ENCODE measurements around the gene PRXL2A.
"Not testable (repeated sequence)": the region's sequence is repeated elsewhere in the genome, so short reads cannot be mapped to it uniquely, and the experiment has no call there.

Gene PRXL2A, protein sequence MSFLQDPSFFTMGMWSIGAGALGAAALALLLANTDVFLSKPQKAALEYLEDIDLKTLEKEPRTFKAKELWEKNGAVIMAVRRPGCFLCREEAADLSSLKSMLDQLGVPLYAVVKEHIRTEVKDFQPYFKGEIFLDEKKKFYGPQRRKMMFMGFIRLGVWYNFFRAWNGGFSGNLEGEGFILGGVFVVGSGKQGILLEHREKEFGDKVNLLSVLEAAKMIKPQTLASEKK

DNA sequence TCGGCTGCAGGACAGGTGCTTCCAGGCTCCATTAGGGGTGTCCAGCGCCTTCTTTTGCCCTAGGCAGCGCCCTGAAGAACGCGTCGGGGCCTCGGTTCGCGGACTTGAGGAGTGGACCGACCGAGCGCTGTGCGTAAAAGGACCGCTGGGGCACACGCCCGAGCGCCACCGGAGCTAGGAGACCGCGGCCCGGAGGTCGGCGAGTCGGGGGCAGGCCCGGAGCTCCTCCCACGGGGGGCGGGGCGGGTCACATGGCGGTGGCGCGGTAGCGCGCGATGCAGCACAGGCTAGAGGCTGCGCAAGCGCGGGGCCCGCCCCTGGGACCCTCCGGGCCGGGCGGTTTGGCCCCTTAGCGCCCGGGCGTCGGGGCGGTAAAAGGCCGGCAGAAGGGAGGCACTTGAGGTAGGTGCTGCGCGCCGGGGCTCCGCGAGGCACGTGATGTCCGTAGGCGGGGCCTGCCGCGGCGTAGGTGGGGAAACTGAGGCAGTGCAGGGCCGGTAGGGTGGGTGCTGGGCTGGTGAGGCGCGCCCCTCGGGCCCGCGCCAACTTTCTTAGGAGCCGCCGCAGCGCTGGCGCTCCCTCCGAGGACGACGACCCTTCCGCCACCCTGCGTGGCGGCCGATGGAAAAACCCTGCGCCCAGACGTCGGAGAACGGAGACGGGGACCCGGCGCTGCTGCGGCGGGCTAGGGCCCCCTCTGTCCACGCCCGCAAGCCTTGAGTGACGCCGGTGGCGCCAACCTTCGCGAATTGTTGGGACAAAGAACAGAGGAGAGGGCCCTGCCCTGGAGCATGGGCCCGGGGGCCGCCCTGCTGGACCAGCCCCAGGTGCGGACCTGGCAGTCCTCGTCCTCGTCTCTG is at the start of gene PRXL2A:
PRXL2A (plus strand) TSS at position 310 of the 860 bp plus-strand sequence. CDS start 11,917 bp downstream, outside the sequence.
- peak; percentile 81 for DNase-seq
- in situ Hi-C loops (cut with HindIII; ENCODE audit: low pct_ligation_motif_present, low pct_unique_long_range_greater_than_20kb, low sequenced_read_pairs), result no loop called here

DNA sequence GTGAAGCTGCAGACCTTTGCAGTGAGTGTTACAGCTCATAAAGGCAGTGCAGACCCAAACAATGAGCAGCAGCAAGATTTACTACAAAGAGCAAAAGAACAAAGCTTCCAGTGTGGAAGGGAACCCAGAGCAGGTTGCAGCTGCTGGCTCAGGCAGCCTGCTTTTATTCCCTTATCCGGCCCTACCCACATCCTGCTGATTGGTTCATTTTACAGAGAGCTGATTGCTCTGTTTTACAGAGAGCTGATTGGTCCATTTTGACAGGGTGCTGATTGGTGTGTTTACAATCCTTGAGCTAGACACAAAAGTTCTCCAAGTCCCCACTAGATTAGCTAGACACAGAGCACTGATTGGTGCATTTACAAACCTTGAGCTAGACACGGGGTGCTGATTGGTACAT is 49.4 kb upstream of the PRXL2A start:
- DNase-seq; in situ Hi-C loops (cut with HindIII; ENCODE audit: low pct_ligation_motif_present, low pct_unique_long_range_greater_than_20kb, low sequenced_read_pairs): not testable (repeated sequence)

DNA sequence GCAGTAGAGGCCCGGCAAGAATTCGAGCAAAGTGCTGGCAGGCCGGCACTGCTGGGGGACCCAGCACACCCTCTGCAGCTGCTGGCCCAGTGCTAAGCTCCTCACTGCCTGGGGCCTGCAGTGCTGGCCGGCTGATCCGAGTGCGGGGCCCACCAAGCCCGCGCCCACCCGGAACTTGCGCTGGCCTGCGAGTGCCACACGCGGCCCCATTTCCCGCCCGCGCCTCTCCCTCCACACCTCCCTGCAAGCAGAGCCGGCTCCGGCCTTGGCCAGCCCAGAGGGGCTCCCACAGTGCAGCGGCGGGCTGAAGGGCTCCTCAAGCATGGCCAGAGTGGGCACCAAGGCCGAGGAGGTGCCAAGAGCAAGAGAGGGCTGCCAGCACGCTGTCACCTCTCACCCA is 48.7 kb upstream of the PRXL2A start:
- in situ Hi-C loops (cut with HindIII; ENCODE audit: low pct_ligation_motif_present, low pct_unique_long_range_greater_than_20kb, low sequenced_read_pairs), result no loop called here
- DNase-seq, result no peak

DNA sequence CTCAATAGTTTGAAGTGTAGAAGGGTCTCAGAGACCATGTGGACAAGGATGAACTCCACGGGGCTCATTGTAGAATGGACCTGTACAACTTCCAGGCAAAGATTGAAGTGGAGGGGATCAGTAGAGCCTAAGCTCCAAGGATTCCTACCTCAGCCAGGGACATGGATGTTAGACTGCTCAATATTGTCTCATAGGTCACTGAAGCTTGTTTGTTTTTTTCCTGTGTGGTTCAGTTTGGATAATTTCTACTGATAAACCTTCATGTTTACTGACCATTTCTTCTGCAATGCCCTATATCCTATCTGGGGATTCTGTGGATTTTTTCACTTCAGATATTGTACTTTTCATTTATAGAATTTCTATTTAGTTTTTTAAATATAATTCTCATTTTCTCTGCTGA is 42.8 kb upstream of the PRXL2A start:
- DNase-seq, result no peak
- in situ Hi-C loops (cut with HindIII; ENCODE audit: low pct_ligation_motif_present, low pct_unique_long_range_greater_than_20kb, low sequenced_read_pairs), result no loop called here

- DNase-seq, result no peak
- in situ Hi-C loops (cut with HindIII; ENCODE audit: low pct_ligation_motif_present, low pct_unique_long_range_greater_than_20kb, low sequenced_read_pairs), result no loop called here
Observed at GRCh38 chr10:80371467-80371866, 36.9 kb upstream of the PRXL2A start.

GRCh38 chr10:80372675-80373074 is 35.7 kb upstream of the PRXL2A start:
- no peak for DNase-seq
- in situ Hi-C loops (cut with HindIII; ENCODE audit: low pct_ligation_motif_present, low pct_unique_long_range_greater_than_20kb, low sequenced_read_pairs), result no loop called here

GRCh38 chr10:80373502-80373901 is 34.8 kb upstream of the PRXL2A start:
- in situ Hi-C loops (cut with HindIII; ENCODE audit: low pct_ligation_motif_present, low pct_unique_long_range_greater_than_20kb, low sequenced_read_pairs), result no loop called here
- no peak for DNase-seq

DNA sequence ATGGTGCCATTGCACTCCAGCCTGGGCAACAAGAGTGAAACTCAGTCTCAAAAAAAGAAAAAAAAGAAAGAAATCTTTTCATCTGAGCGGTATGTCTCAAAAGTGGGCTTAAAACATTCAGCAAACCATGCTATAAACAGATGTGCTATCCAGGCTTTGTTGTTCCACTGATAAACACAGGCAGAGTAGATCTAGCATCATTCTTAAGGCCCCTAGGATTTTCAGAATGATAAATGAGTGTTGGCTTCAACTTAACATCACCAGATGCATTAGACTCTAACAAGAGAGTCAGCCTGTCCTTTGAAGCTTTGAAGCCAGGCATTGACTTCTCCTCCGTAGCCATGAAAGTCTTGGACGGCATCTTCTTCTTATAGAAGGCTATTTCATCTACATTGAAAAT is 28.6 kb upstream of the PRXL2A start:
- in situ Hi-C loops (cut with HindIII; ENCODE audit: low pct_ligation_motif_present, low pct_unique_long_range_greater_than_20kb, low sequenced_read_pairs), result no loop called here
- no peak for DNase-seq

GRCh38 chr10:80380185-80380584 is 28.2 kb upstream of the PRXL2A start:
- DNase-seq, result no peak
- in situ Hi-C loops (cut with HindIII; ENCODE audit: low pct_ligation_motif_present, low pct_unique_long_range_greater_than_20kb, low sequenced_read_pairs), result no loop called here

DNA sequence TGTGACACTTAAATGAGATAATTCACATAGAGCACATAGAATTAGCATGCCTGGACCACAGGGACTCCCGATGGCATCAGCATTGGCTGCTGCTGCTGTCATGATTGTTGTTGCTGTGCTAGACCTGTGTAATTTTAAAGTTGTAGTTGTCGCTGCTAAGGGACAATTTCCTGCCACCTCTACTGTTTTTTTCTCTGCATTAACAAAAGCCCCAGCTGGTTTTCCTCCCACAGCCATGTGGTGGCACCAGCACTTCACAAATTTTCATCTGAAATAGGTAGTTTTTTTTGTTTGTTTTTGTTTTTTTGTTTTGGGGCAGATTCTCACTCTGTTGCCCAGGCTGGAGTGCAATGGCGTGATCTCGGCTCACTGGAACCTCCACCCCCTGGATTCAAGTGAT is 25.4 kb upstream of the PRXL2A start:
- in situ Hi-C loops (cut with HindIII; ENCODE audit: low pct_ligation_motif_present, low pct_unique_long_range_greater_than_20kb, low sequenced_read_pairs), result no loop called here
- DNase-seq, result peak; percentile 55

DNA sequence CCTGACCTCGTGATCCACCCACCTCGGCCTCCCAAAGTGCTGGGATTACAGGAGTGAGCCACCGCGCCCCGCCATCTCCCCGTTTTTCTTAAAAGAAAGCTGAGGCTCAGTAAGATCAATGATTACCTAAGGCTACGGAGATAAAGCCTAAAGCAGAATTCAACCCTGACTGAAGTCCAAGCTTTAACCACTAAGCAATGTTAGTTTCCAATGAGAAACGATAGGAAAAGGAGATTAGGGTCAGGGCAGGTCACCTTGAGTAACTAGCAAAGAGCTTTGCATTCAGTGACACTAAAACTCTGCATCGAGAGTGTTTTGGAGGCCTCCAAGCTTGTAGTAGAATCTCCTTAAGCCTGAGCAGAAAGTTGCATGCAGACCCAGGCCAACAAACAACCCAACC is 17.6 kb upstream of the PRXL2A start:
- in situ Hi-C loops (cut with HindIII; ENCODE audit: low pct_ligation_motif_present, low pct_unique_long_range_greater_than_20kb, low sequenced_read_pairs), result no loop called here
- DNase-seq, result no peak

GRCh38 chr10:80392250-80392649 is 16.1 kb upstream of the PRXL2A start:
- in situ Hi-C loops (cut with HindIII; ENCODE audit: low pct_ligation_motif_present, low pct_unique_long_range_greater_than_20kb, low sequenced_read_pairs), result no loop called here
- no peak for DNase-seq

- in situ Hi-C loops (cut with HindIII; ENCODE audit: low pct_ligation_motif_present, low pct_unique_long_range_greater_than_20kb, low sequenced_read_pairs), result no loop called here
- no peak for DNase-seq
Observed at GRCh38 chr10:80394358-80394916, 13.9 kb upstream of the PRXL2A start.

DNA sequence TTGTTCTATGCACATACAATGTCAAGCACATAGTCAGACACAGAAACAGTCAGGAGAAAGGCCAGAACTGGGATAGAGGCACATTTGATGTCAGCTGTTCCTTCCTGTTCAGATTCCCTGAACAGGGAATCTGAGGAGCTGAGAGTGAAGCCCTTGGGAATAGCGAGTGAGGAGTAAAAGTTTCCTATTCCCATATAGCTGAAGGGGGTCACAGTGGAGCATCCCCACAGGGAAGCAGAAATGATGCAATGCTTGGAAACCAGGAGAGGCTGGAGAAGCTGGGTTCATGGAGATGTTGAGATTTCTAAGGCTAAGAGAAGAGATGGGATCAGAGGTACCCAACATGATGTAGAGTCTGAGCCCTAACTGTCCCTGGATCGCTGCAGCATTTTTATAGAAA is 11.3 kb upstream of the PRXL2A start:
- DNase-seq, result no peak
- in situ Hi-C loops (cut with HindIII; ENCODE audit: low pct_ligation_motif_present, low pct_unique_long_range_greater_than_20kb, low sequenced_read_pairs), result no loop called here

- in situ Hi-C loops (cut with HindIII; ENCODE audit: low pct_ligation_motif_present, low pct_unique_long_range_greater_than_20kb, low sequenced_read_pairs), result no loop called here
- no peak for DNase-seq
Observed at GRCh38 chr10:80400136-80400804, 8.1 kb upstream of the PRXL2A start.

DNA sequence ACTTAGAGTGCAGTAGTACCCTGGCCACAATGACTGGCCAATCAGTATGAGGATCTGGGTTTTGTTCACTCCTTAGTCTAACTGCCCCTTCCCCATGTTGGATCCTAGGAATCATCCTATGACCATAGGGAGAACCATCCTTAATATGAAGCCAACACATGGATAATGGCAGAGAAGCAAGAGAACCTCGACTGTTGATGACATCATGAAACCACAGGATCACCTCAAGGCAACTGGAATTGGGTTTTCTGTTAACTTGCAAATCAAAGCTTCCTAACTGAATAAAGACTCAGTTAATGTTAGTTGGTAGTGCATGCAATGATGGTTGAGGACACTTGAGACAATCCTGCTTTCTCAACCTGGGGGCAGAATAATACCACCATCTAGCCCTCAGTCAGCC is 3.3 kb upstream of the PRXL2A start:
- no peak for DNase-seq
- in situ Hi-C loops (cut with HindIII; ENCODE audit: low pct_ligation_motif_present, low pct_unique_long_range_greater_than_20kb, low sequenced_read_pairs), result no loop called here

- in situ Hi-C loops (cut with HindIII; ENCODE audit: low pct_ligation_motif_present, low pct_unique_long_range_greater_than_20kb, low sequenced_read_pairs), result no loop called here
- DNase-seq, result no peak
Observed at GRCh38 chr10:80405626-80406025, 2.7 kb upstream of the PRXL2A start.

DNA sequence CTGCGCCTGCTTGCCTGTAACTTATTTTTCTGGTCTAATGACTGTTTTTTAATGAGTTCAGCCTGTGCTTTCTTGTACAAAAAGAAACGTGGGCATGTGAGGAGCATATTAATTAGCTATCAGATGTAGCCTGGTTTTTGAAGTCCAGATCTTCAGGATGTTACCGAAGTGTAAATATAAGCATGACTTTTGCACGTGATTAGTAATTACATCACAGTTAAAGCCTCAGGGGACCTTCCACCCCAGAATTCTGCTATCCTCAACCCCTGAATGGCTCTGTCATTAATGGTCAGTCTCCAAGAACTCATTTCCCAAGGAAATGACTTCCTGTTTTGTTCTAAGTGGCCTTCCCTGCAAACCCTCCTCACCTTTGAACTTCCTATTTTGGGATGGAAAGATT is 2.1 kb upstream of the PRXL2A start:
- in situ Hi-C loops (cut with HindIII; ENCODE audit: low pct_ligation_motif_present, low pct_unique_long_range_greater_than_20kb, low sequenced_read_pairs), result no loop called here
- DNase-seq, result no peak

DNA sequence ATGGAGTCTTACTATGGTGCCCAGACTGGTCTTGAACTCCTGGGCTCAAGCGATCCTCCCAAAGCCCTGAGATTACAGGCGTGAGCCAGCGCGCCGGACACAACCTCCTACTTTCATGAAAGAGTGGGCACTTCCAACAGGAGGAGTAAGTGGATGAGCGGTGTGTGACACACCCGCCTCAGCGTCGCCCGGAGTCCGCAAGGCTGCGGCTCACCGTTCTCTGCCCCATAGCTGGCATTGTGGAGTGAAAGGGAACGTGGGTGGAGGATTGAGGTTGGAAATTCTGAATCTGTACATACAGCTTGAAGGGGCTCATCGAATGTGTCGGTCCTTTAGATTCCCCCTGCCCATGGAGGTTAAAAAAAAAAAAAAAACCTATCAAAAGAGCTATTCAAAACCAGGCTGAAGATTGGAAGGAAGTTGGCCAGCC is 524 bp upstream of the PRXL2A start:
- DNase-seq, result peak; percentile 86

More for the DNA sequence above, 524 bp upstream of the PRXL2A start:
- in situ Hi-C loops (cut with HindIII; ENCODE audit: low pct_ligation_motif_present, low pct_unique_long_range_greater_than_20kb, low sequenced_read_pairs), result no loop called here
